A549 (cell line): ENCODE data around the gene SNRNP35. TPM values are rescaled to one million over a fixed set of nuclear protein-coding genes. Genes with fewer than 3 reads are reported as not detected.
"Not testable (repeated sequence)": the region's sequence is repeated elsewhere in the genome, so short reads cannot be mapped to it uniquely, and the experiment has no call there.

Experiments used
- ATAC-seq, 2 experiments: fragments of 200-7000 bp in 1 of 2; fragments of >200 bp in 1 of 2; cut with Nextera tagmentation in 1 of 2; cut with Tn5 transposase in 1 of 2; 3 replicates each; pipeline versions ENCODE4 v1.8.0 to v1.9.1; 2018 to 2020; ENCODE audit warnings: mild to moderate bottlenecking in 1 of 2, moderate library complexity in 1 of 2
- CTCF ChIA-PET: fragments of 300-600 bp; sonication (Branson Sonifier 250); formaldehyde crosslinking; extraction: SDS; loops from one replicate; lab custom pipeline; 2021; ENCODE audit warnings: antibody characterized with exemption, inconsistent platforms; lab: Yijun Ruan, JAX
- POLR2A ChIA-PET: fragments of 350-600 bp; formaldehyde crosslinking; extraction: SDS; loops from one replicate; lab custom pipeline; 2021; ENCODE audit warnings: antibody characterized with exemption, inconsistent platforms; lab: Yijun Ruan, JAX
- DNase-seq, 2 experiments: peaks; one replicate each; pipeline versions ENCODE4 v3.0.0 to v3.0.0-alpha.2; 2011 to 2016; ENCODE audit warnings: low read depth in 1 of 2, low spot score in 1 of 2
- FAIRE-seq: peaks from 2 replicates; lab custom pipeline; 2011; peaks lifted over from hg19 to GRCh38; lab: Jason Lieb, UNC
- H3K27ac ChIP-seq, 2 experiments: fragments of >200 bp; sonication (Bioruptor Twin); formaldehyde crosslinking; 3 replicates each; pipeline ENCODE4 v1.5.1; 2016 to 2017
- H3K4me1 ChIP-seq: fragments of >200 bp; sonication (Bioruptor Twin); formaldehyde crosslinking; 3 replicates; pipeline ENCODE4 v1.6.1; 2016
- H3K4me2 ChIP-seq: fragments of >200 bp; sonication (Bioruptor Twin); formaldehyde crosslinking; 3 replicates; pipeline ENCODE4 v1.6.1; 2016
- H3K4me3 ChIP-seq: fragments of >200 bp; sonication (Bioruptor Twin); formaldehyde crosslinking; 3 replicates; pipeline ENCODE4 v1.5.1; 2016
- H3K9me3 ChIP-seq: fragments of >200 bp; sonication (Bioruptor Twin); formaldehyde crosslinking; 3 replicates; pipeline ENCODE4 v1.6.1; 2016
- CHD4 ChIP-seq: fragments of 200-600 bp; sonication (generic); IDR thresholded peaks from 2 replicates; pipeline ENCODE4 v1.6.1; 2016; ENCODE audit warnings: antibody characterized with exemption, mild to moderate bottlenecking, borderline replicate concordance
- EHF ChIP-seq: fragments of 250-450 bp; sonication (Bioruptor Pico); IDR thresholded peaks from 2 replicates; pipeline ENCODE4 v1.5.0; 2020; ENCODE audit warnings: mild to moderate bottlenecking
- ELK1 ChIP-seq: fragments of 150-350 bp; IDR thresholded peaks from 2 replicates; pipeline ENCODE4 v1.6.1; 2014; ENCODE audit warnings: low read depth, mild to moderate bottlenecking, low read length
- EP300 ChIP-seq, 2 experiments: fragments of >200 bp; sonication (Bioruptor Twin); formaldehyde crosslinking; IDR thresholded peaks; 2 replicates in 1 of 2; 3 replicates in 1 of 2; pipeline ENCODE4 v1.6.1; 2016 to 2017
- FOSL2 ChIP-seq, 2 experiments: fragments of 450-650 bp in 1 of 2; fragments of >200 bp in 1 of 2; sonication (Bioruptor Twin) in 1 of 2; formaldehyde crosslinking; IDR thresholded peaks; 2 replicates each; pipeline versions ENCODE4 v1.5.0 to v1.6.1; 2016 to 2020; ENCODE audit warnings: mild to moderate bottlenecking in 1 of 2, moderate library complexity in 1 of 2
- FOXS1 ChIP-seq: fragments of 250-450 bp; sonication (Bioruptor Pico); IDR thresholded peaks from 2 replicates; pipeline ENCODE4 v1.5.0; 2020; ENCODE audit warnings: mild to moderate bottlenecking, moderate library complexity
- HES2 ChIP-seq: fragments of >200 bp; sonication (Bioruptor Twin); formaldehyde crosslinking; IDR thresholded peaks from 2 replicates; pipeline ENCODE4 v1.6.1; 2016
- HEYL ChIP-seq: fragments of 250-450 bp; sonication (Bioruptor Pico); IDR thresholded peaks from 2 replicates; pipeline ENCODE4 v1.8.0; 2021; ENCODE audit warnings: mild to moderate bottlenecking, moderate library complexity
- KDM1A ChIP-seq: fragments of 200-600 bp; sonication (generic); IDR thresholded peaks from 2 replicates; pipeline ENCODE4 v1.6.1; 2016; ENCODE audit warnings: low read depth, mild to moderate bottlenecking
- MAFK ChIP-seq: fragments of 450-650 bp; IDR thresholded peaks from 2 replicates; pipeline ENCODE4 v1.6.1; 2014; ENCODE audit not compliant: partially characterized antibody
- NPAS2 ChIP-seq: fragments of 250-450 bp; sonication (Bioruptor Pico); IDR thresholded peaks from 2 replicates; pipeline ENCODE4 v1.8.0; 2022; ENCODE audit warnings: mild to moderate bottlenecking, moderate library complexity, borderline replicate concordance
- POLR2AphosphoS2 ChIP-seq: conservative IDR thresholded peaks from 2 replicates; pipeline ENCODE4 v1.6.1; 2012; ENCODE audit warnings: low read length, improper control_type of control experiment, inconsistent platforms
- RCOR1 ChIP-seq: fragments of 150-350 bp; IDR thresholded peaks from 2 replicates; pipeline ENCODE4 v1.6.1; 2014; ENCODE audit warnings: antibody characterized with exemption, low read length, low read depth
- RFX5 ChIP-seq: fragments of 450-650 bp; IDR thresholded peaks from 2 replicates; pipeline ENCODE4 v1.7.1; 2014; ENCODE audit warnings: antibody characterized with exemption, mild to moderate bottlenecking, moderate library complexity
- TFCP2L1 ChIP-seq: fragments of 250-450 bp; sonication (Bioruptor Pico); IDR thresholded peaks from 2 replicates; pipeline ENCODE4 v1.5.0; 2021; ENCODE audit warnings: mild to moderate bottlenecking
- ZSCAN20 ChIP-seq: fragments of 250-450 bp; sonication (Bioruptor Pico); IDR thresholded peaks from 2 replicates; pipeline ENCODE4 v1.8.0; 2022; ENCODE audit warnings: mild to moderate bottlenecking, moderate library complexity
- WGBS: methylation state at CpG from one replicate; pipeline ENCODE4 v1.1.6; 2017; ENCODE audit errors: missing lambda C conversion rate; 5-methylcytosine and 5-hydroxymethylcytosine counted together
- polyA plus RNA-seq, 4 experiments: library from polyadenylated mRNA; depleted of rRNA in 3 of 4; stranded (reverse); fragments of >200 nt; fragmentation: RNase III in 1 of 4; extraction: RNeasy Plus Mini Kit Qiagen cat#74134 plus additional on column Dnase treatment in 1 of 4; gene quantifications; 2 replicates in 3 of 4; 3 replicates in 1 of 4; pipeline ENCODE4 v1.2.3, GENCODE V29; 2011 to 2017

Gene SNRNP35
- polyA plus RNA-seq, 2 of the 4 experiments (the other 2 are of a cell fraction): 19.1 to 21.5 TPM

GRCh38 chr12:123427036-123427769 lies 30.7 kb upstream of the SNRNP35 start:
- ATAC-seq (peak in 1 of 2 experiments; percentile 13; a peak in 1 of 6 replicates), FAIRE-seq (no peak), DNase-seq (no peak)
- Histone ChIP-seq H3K4me2 (no peak overlapping the region), H3K4me3 (no peak overlapping the region), H3K27ac (no peak overlapping the region), H3K9me3 (no peaks in the 10 kb centered on the region), H3K4me1 (no peaks in the 10 kb centered on the region)
- POLR2A ChIA-PET: no interaction called here
- 84% methylated on average over 8 of the region's 8 CpGs for WGBS
- CTCF ChIA-PET: interaction anchor here (0.5 to 1.5 kb wide), 4 partner anchors 8 to 33 kb away, joined by 3 to 4 read pairs (median 3); no protein-coding TSS in a partner anchor
- TF ChIP-seq EHF (CRISPR knock-in tag) (no peak), ZSCAN20 (CRISPR knock-in tag) (no peak), FOSL2 (IDR thresholded peaks at IDR 0.05) (no peak), FOSL2 (CRISPR knock-in tag; IDR thresholded peaks at IDR 0.05) (0 out of 2 replicates have a peak, but pooled peaks have one; percentile 12), FOXS1 (CRISPR knock-in tag) (no peak), ELK1 (no peak), MAFK (no peak)

- H3K4me1 ChIP-seq: no peaks in the 10 kb centered on the region
- POLR2A ChIA-PET: no interaction called here
- H3K9me3 ChIP-seq: no peaks in the 10 kb centered on the region
- H3K4me3 ChIP-seq: no peak overlapping the region
- H3K4me2 ChIP-seq: no peak overlapping the region
- CTCF ChIA-PET: interaction anchor here (0.6 to 1.2 kb wide), 2 partner anchors 11 to 191 kb away, joined by 3 to 5 read pairs; no protein-coding TSS in a partner anchor
- no peak for DNase-seq
- TF ChIP-seq HES2: no peak
- TF ChIP-seq FOXS1 (CRISPR knock-in tag): no peak
- no peak for TF ChIP-seq EHF (CRISPR knock-in tag)
- no peak for TF ChIP-seq TFCP2L1 (CRISPR knock-in tag)
- TF ChIP-seq RFX5: no peak
- no peak for TF ChIP-seq KDM1A
- no peak for TF ChIP-seq NPAS2 (CRISPR knock-in tag)
- no peak for TF ChIP-seq RCOR1
- TF ChIP-seq EP300 (IDR thresholded peaks at IDR 0.05): no peak
- TF ChIP-seq POLR2AphosphoS2: no peak
- TF ChIP-seq HEYL (CRISPR knock-in tag): no peak
- no peak for TF ChIP-seq CHD4
- TF ChIP-seq, all 56 proteins: peak for 0
- no peak overlapping the region for H3K27ac ChIP-seq
- 89% methylated on average over 6 of the region's 6 CpGs for WGBS
- no peak for ATAC-seq
- FAIRE-seq: no peak
These were observed 29.3 kb upstream of the SNRNP35 start for GRCh38 chr12:123428591-123428990.

- FAIRE-seq: not testable (repeated sequence)
- CTCF ChIA-PET: interaction anchor here (1.2 kb wide), 1 partner anchor 12 kb away, joined by 5 read pairs; no protein-coding TSS in a partner anchor
These were observed 28.8 kb upstream of the SNRNP35 start for GRCh38 chr12:123429101-123429500.

GRCh38 chr12:123431951-123432817 lies 25.8 kb upstream of the SNRNP35 start:
- not testable (repeated sequence) for H3K27ac ChIP-seq

More at GRCh38 chr12:123429101-123429500, 28.8 kb upstream of the SNRNP35 start:
- whole genome bisulfite sequencing: 91% methylated on average over 8 of the region's 8 CpGs
- H3K27ac ChIP-seq, H3K4me3 ChIP-seq, ATAC-seq, DNase-seq, H3K4me1 ChIP-seq, H3K9me3 ChIP-seq, H3K4me2 ChIP-seq, POLR2A ChIA-PET: not testable (repeated sequence)

More at GRCh38 chr12:123431951-123432817, 25.8 kb upstream of the SNRNP35 start:
- H3K4me2 ChIP-seq, ATAC-seq, POLR2A ChIA-PET, FAIRE-seq, H3K4me3 ChIP-seq, H3K9me3 ChIP-seq, H3K4me1 ChIP-seq, DNase-seq: not testable (repeated sequence)
- CTCF ChIA-PET: interaction anchor here (0.6 to 0.7 kb wide), 4 partner anchors 20 to 1339 kb away, joined by 3 to 7 read pairs (median 5); partner anchors contain the start of gene TMED2
- WGBS: 78% methylated on average over 15 of the region's 15 CpGs
